Karpas-422 (cell line): ENCODE results near the gene RAPGEF5. TPM values are rescaled to one million over a fixed set of nuclear protein-coding genes. Genes with fewer than 3 reads are reported as not detected.

Source experiments
- DNase-seq: peaks from one replicate; pipeline ENCODE4 v3.0.0-alpha.2; 2015
- H2AFZ ChIP-seq: fragments of 200-600 bp; sonication (generic); 2 replicates; pipeline ENCODE4 v1.6.1; 2014; ENCODE audit warnings: antibody characterized with exemption, low read length, mixed read lengths
- H3K27ac ChIP-seq: fragments of 200-600 bp; sonication (generic); 2 replicates; pipeline ENCODE4 v1.5.1; 2014; ENCODE audit warnings: mild to moderate bottlenecking, low read length, moderate library complexity
- H3K27me3 ChIP-seq: fragments of 200-600 bp; sonication (generic); 2 replicates; pipeline ENCODE4 v1.6.1; 2014; ENCODE audit warnings: low read length, mixed read lengths
- H3K36me3 ChIP-seq: fragments of 200-600 bp; sonication (generic); 2 replicates; pipeline ENCODE4 v1.6.1; 2014; ENCODE audit warnings: low read length, mixed read lengths; ENCODE audit not compliant: insufficient read depth
- H3K4me1 ChIP-seq: fragments of 200-600 bp; sonication (generic); 2 replicates; pipeline ENCODE4 v1.6.1; 2014; ENCODE audit warnings: mild to moderate bottlenecking, low read length, mixed read lengths
- H3K4me2 ChIP-seq: fragments of 200-600 bp; sonication (generic); 2 replicates; pipeline ENCODE4 v1.6.1; 2014; ENCODE audit warnings: low read length, low read depth, mild to moderate bottlenecking; ENCODE audit not compliant: poor library complexity, severe bottlenecking
- H3K4me3 ChIP-seq: fragments of 200-600 bp; sonication (generic); 2 replicates; pipeline ENCODE4 v1.5.1; 2014; ENCODE audit warnings: mild to moderate bottlenecking, antibody characterized with exemption, low read length, mixed read lengths
- H3K79me2 ChIP-seq: fragments of 200-600 bp; sonication (generic); 2 replicates; pipeline ENCODE4 v1.6.1; 2014; ENCODE audit warnings: mild to moderate bottlenecking, low read length, mixed read lengths
- H3K9ac ChIP-seq: fragments of 200-600 bp; sonication (generic); 2 replicates; pipeline ENCODE4 v1.6.0; 2014; ENCODE audit warnings: low read length
- H3K9me2 ChIP-seq: fragments of 200-600 bp; sonication (generic), shearing (Covaris generic); replicated peaks from 2 replicates; pipeline ENCODE4 v1.6.0; 2014; ENCODE audit warnings: mild to moderate bottlenecking, low read length, moderate library complexity; ENCODE audit not compliant: insufficient read depth
- H3K9me3 ChIP-seq: fragments of 300-700, 200-600 bp; sonication (generic); 2 replicates; pipeline ENCODE4 v1.6.1; 2014; ENCODE audit warnings: low read length, mixed read lengths
- H4K20me1 ChIP-seq: fragments of 200-600 bp; sonication (generic); 2 replicates; pipeline ENCODE4 v1.6.1; 2014; ENCODE audit warnings: mild to moderate bottlenecking, antibody characterized with exemption, low read length, low read depth; ENCODE audit not compliant: insufficient read depth
- total RNA-seq: library from RNA; depleted of rRNA; stranded (reverse); fragments of >200 nt; shearing (Covaris generic); gene quantifications from 2 replicates; pipeline ENCODE4 v1.2.3, GENCODE V29; 2014; ENCODE audit warnings: low replicate concordance

Gene RAPGEF5
- total RNA-seq, 1 experiment from 2014 or later: 81.6 TPM

DNA sequence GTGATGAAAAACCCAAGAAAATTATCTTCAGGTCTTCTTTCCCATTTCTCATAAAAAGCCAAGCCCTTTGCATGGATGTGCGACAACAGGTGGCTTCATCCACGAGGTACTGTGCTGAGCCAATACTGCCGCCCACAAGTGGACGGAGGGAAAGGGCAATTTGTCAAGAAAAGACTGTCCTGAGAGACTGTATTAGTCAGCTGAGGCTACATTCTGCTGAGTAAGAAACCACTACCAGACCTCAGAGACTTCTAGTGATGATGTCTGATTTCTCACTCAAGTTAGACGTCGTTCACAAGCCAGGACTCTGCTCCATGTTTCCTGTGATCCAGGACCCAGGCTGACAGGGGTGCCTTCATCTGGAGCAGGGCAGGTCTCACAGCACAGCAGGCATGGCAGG, 239.7 kb downstream of the RAPGEF5 start:
- H3K27me3 ChIP-seq: no peaks in the 10 kb centered on the region
- H3K4me1 ChIP-seq: peaks cover 18% of the 10 kb centered on the region
- no peaks in the 10 kb centered on the region for H4K20me1 ChIP-seq
- H3K9me3 ChIP-seq: no peaks in the 10 kb centered on the region
- no peaks in the 10 kb centered on the region for H3K9me2 ChIP-seq
- no peak for DNase-seq
- no peak overlapping the region for H3K9ac ChIP-seq
- no peak overlapping the region for H3K4me2 ChIP-seq
- H3K36me3 ChIP-seq: peaks cover 32% of the 10 kb centered on the region; the same call in 1 of the 2 replicates
- H2AFZ ChIP-seq: no peak overlapping the region
- H3K79me2 ChIP-seq: no peaks in the 10 kb centered on the region
- no peak overlapping the region for H3K4me3 ChIP-seq
- no peak overlapping the region for H3K27ac ChIP-seq

DNA sequence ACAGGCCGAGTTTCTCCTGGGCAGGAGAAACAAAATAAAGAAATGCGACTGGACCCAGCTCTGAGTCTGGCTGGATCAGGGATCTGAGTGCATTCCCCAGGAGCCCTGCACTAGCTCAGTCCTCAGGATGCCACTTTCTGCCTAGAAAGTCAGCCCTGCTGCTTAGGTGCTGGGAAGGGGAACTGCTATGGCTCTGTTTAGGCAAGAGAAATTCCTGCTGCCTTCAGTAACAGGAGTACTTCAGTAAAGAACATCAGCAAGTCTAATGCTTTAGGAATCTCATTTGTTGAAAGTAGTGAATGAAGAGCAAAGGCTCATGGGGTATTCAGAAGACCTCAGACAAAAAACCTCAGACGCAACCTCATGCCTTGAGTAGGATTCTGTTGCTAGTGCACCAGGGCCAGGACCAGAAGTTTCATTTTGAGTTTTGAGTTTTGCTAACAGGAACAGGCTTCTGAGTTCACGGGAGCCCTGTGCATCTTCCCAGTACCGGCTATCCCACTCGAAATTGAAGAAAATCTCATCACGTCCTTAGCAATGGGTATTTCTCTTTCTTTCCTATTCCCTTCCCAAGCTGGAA, 240.4 kb downstream of the RAPGEF5 start:
- Histone ChIP-seq H3K27ac (no peak overlapping the region), H3K27me3 (no peaks in the 10 kb centered on the region), H3K9me2 (no peaks in the 10 kb centered on the region), H3K9me3 (no peaks in the 10 kb centered on the region), H3K4me2 (no peak overlapping the region), H3K36me3 (peaks cover 25% of the 10 kb centered on the region; the same call in 1 of the 2 replicates), H4K20me1 (no peaks in the 10 kb centered on the region), H3K9ac (no peak overlapping the region), H3K4me3 (no peak overlapping the region), H3K4me1 (peaks cover 14% of the 10 kb centered on the region), H2AFZ (no peak overlapping the region), H3K79me2 (no peaks in the 10 kb centered on the region)
- no peak for DNase-seq

- Histone ChIP-seq H3K4me2 (no peak overlapping the region), H3K36me3 (peaks cover 22% of the 10 kb centered on the region; the same call in 1 of the 2 replicates), H3K9me3 (no peaks in the 10 kb centered on the region), H3K4me3 (no peak overlapping the region), H2AFZ (no peak overlapping the region), H3K27me3 (no peaks in the 10 kb centered on the region), H3K4me1 (peaks cover 14% of the 10 kb centered on the region), H3K27ac (no peak overlapping the region), H3K79me2 (no peaks in the 10 kb centered on the region), H4K20me1 (no peaks in the 10 kb centered on the region), H3K9me2 (no peaks in the 10 kb centered on the region), H3K9ac (no peak overlapping the region)
- DNase-seq: no peak
Observed at GRCh38 chr7:22115689-22116088, 241.3 kb downstream of the RAPGEF5 start.

DNA sequence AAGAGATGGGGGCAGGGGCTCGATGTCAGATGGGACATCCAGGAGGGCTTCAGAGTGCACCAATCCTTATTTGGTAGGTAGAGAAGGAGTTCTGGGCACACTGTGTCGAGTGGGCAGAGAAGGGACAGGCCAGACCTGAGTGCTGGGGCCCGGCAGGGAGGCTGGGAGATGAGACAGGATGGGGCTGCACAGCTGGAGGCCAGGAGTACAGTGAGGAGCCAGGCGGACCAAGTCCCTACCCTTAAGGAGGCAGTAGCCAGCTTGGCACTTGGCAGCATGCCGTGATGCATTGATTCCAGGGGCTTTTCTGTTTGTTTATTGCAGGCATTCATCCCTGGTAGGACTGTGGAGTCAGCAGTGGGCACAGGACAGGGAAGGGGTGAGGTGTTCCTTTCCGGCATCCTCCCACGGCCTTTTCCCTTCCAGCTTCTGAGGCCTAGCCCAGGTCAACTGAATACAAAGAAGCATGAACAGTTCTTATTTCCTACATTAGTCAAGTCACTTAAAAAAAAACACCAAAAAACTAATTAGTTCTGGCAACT, 242.4 kb downstream of the RAPGEF5 start:
- DNase-seq: no peak
- no peak overlapping the region for H3K9ac ChIP-seq

DNA sequence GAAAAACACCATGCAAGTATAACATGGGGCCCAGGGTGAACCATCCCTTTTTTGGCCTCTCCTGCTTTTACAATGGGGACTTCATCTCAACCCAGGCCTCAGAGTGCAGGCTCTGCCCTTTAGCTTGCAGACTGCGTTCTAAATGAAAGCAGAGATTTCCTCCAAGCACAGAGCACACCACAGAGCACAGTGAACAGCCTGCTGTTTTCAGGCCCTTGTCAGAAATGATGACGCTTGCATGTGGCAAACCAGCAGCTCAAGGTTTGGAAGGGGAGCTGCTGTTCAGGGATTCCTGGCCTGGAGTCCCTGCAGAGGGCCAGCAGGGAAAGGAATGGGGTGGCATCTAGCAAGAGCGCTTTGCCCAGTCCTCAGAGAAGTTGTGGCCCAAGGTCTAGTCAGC, 243.9 kb downstream of the RAPGEF5 start:
- no peaks in the 10 kb centered on the region for H3K79me2 ChIP-seq
- no peak overlapping the region for H3K4me3 ChIP-seq
- H3K9me3 ChIP-seq: no peaks in the 10 kb centered on the region
- no peaks in the 10 kb centered on the region for H3K4me1 ChIP-seq
- no peaks in the 10 kb centered on the region for H3K27me3 ChIP-seq
- no peak overlapping the region for H2AFZ ChIP-seq
- no peaks in the 10 kb centered on the region for H4K20me1 ChIP-seq
- no peak overlapping the region for H3K27ac ChIP-seq
- H3K36me3 ChIP-seq: peaks cover 13% of the 10 kb centered on the region; the same call in 1 of the 2 replicates
- DNase-seq: no peak
- no peak overlapping the region for H3K4me2 ChIP-seq
- no peaks in the 10 kb centered on the region for H3K9me2 ChIP-seq
- H3K9ac ChIP-seq: no peak overlapping the region

More for the DNA sequence above, 242.4 kb downstream of the RAPGEF5 start:
- no peaks in the 10 kb centered on the region for H3K79me2 ChIP-seq
- H3K4me3 ChIP-seq: no peak overlapping the region
- H3K9me2 ChIP-seq: no peaks in the 10 kb centered on the region
- no peaks in the 10 kb centered on the region for H4K20me1 ChIP-seq
- H3K4me1 ChIP-seq: peaks cover 4% of the 10 kb centered on the region
- H3K27me3 ChIP-seq: no peaks in the 10 kb centered on the region
- peaks cover 15% of the 10 kb centered on the region; the same call in 1 of the 2 replicates for H3K36me3 ChIP-seq
- H3K27ac ChIP-seq: no peak overlapping the region
- no peaks in the 10 kb centered on the region for H3K9me3 ChIP-seq
- no peak overlapping the region for H3K4me2 ChIP-seq
- H2AFZ ChIP-seq: no peak overlapping the region

GRCh38 chr7:22111661-22112060, 245.3 kb downstream of the RAPGEF5 start:
- H3K4me2 ChIP-seq: no peak overlapping the region
- no peaks in the 10 kb centered on the region for H3K9me3 ChIP-seq
- H3K79me2 ChIP-seq: no peaks in the 10 kb centered on the region
- peaks cover 6% of the 10 kb centered on the region; the same call in 1 of the 2 replicates for H3K36me3 ChIP-seq
- no peak overlapping the region for H3K4me3 ChIP-seq
- no peak overlapping the region for H3K9ac ChIP-seq
- no peaks in the 10 kb centered on the region for H3K9me2 ChIP-seq
- DNase-seq: no peak
- no peaks in the 10 kb centered on the region for H4K20me1 ChIP-seq
- H2AFZ ChIP-seq: no peak overlapping the region
- H3K4me1 ChIP-seq: no peaks in the 10 kb centered on the region
- H3K27ac ChIP-seq: 0 out of 2 replicates have a peak overlapping the region, but pooled peaks have one; percentile 4
- H3K27me3 ChIP-seq: no peaks in the 10 kb centered on the region

DNA sequence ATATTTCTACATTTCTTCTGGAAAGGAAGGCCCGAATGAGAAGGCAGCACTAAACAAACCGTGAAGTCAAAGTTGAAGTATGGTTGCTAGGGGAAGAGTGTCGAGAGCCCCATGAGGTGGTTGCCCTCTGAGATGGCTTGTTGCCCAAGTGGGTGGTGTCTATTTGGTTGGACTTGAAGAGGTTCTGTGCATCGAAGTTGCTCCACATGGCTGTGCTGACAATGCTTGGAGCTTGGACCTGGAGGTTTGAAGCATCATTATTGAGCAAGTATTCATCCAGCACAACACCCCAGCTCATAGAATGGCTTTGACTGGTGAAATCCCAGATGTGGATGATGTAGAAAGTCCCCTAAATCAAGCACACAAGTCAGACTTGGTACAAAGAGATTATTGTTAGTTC, 246.1 kb downstream of the RAPGEF5 start:
- H3K79me2 ChIP-seq: no peaks in the 10 kb centered on the region
- H3K9ac ChIP-seq: no peak overlapping the region

GRCh38 chr7:22110227-22110839, 246.6 kb downstream of the RAPGEF5 start:
- no peak overlapping the region for H3K4me2 ChIP-seq
- peaks cover 6% of the 10 kb centered on the region; the same call in 1 of the 2 replicates for H3K36me3 ChIP-seq
- H4K20me1 ChIP-seq: no peaks in the 10 kb centered on the region
- H3K4me3 ChIP-seq: no peak overlapping the region
- H3K4me1 ChIP-seq: no peaks in the 10 kb centered on the region
- no peaks in the 10 kb centered on the region for H3K9me2 ChIP-seq
- no peaks in the 10 kb centered on the region for H3K9me3 ChIP-seq
- H3K79me2 ChIP-seq: no peaks in the 10 kb centered on the region
- no peaks in the 10 kb centered on the region for H3K27me3 ChIP-seq
- DNase-seq: peak; percentile 91
- H2AFZ ChIP-seq: no peak overlapping the region
- H3K27ac ChIP-seq: no peak overlapping the region
- no peak overlapping the region for H3K9ac ChIP-seq

More for the DNA sequence above, 246.1 kb downstream of the RAPGEF5 start:
- no peaks in the 10 kb centered on the region for H3K9me3 ChIP-seq
- 0 out of 2 replicates have a peak overlapping the region, but pooled peaks have one; percentile 4 for H3K27ac ChIP-seq
- H3K4me3 ChIP-seq: no peak overlapping the region
- no peak overlapping the region for H3K4me2 ChIP-seq
- no peaks in the 10 kb centered on the region for H3K4me1 ChIP-seq
- no peak overlapping the region for H2AFZ ChIP-seq
- no peaks in the 10 kb centered on the region for H4K20me1 ChIP-seq
- peaks cover 6% of the 10 kb centered on the region; the same call in 1 of the 2 replicates for H3K36me3 ChIP-seq
- no peak for DNase-seq
- no peaks in the 10 kb centered on the region for H3K9me2 ChIP-seq
- H3K27me3 ChIP-seq: no peaks in the 10 kb centered on the region
